Loucy (cell line): ENCODE data around the gene FABP6.

Experiments
- H2AFZ ChIP-seq: fragments of 200-600 bp; sonication (generic); 2 replicates; pipeline ENCODE4 v1.6.0; 2016; ENCODE audit warnings: antibody characterized with exemption, mild to moderate bottlenecking, low read length, moderate library complexity
- H3F3A ChIP-seq: fragments of 200-600 bp; 2 replicates; pipeline ENCODE4 v1.6.0; 2016; ENCODE audit warnings: antibody characterized with exemption, low read depth, mild to moderate bottlenecking
- H3K27me3 ChIP-seq: fragments of 200-600 bp; sonication (generic); 2 replicates; pipeline ENCODE4 v1.6.1; 2014; ENCODE audit warnings: low read length, mild to moderate bottlenecking; ENCODE audit not compliant: insufficient read depth, poor library complexity, severe bottlenecking
- H3K36me3 ChIP-seq: fragments of 200-600 bp; sonication (generic); 2 replicates; pipeline ENCODE4 v1.6.1; 2016; ENCODE audit warnings: low read length; ENCODE audit not compliant: insufficient read depth
- H3K4me1 ChIP-seq: fragments of 200-600 bp; sonication (generic); 2 replicates; pipeline ENCODE4 v1.5.1; 2014; ENCODE audit warnings: low read length, mild to moderate bottlenecking; ENCODE audit not compliant: insufficient read depth, poor library complexity, severe bottlenecking
- H3K4me2 ChIP-seq: fragments of 200-600 bp; sonication (generic); 2 replicates; pipeline ENCODE4 v1.6.0; 2014; ENCODE audit warnings: antibody characterized with exemption, low read length, low read depth, mild to moderate bottlenecking; ENCODE audit not compliant: poor library complexity, severe bottlenecking
- H3K4me3 ChIP-seq: fragments of 200-600 bp; sonication (generic); 2 replicates; pipeline ENCODE4 v1.5.1; 2014; ENCODE audit warnings: low read length, mild to moderate bottlenecking, mixed read lengths; ENCODE audit not compliant: poor library complexity, severe bottlenecking
- H3K79me2 ChIP-seq: fragments of 200-600 bp; sonication (generic); 2 replicates; pipeline ENCODE4 v1.6.1; 2014; ENCODE audit warnings: low read length; ENCODE audit not compliant: insufficient read depth
- H3K9ac ChIP-seq: fragments of 200-600 bp; sonication (generic); 2 replicates; pipeline ENCODE4 v1.6.0; 2014; ENCODE audit warnings: mild to moderate bottlenecking, low read depth, low read length, moderate library complexity; ENCODE audit not compliant: poor library complexity, severe bottlenecking
- H3K9me2 ChIP-seq: fragments of 200-600 bp; sonication (generic); replicated peaks from 2 replicates; pipeline ENCODE4 v1.6.1; 2016; ENCODE audit warnings: low read depth, low read length, mixed read lengths
- H3K9me3 ChIP-seq: fragments of 200-600 bp; sonication (generic); 2 replicates; pipeline ENCODE4 v1.6.1; 2014; ENCODE audit warnings: mild to moderate bottlenecking, antibody characterized with exemption, low read length, low read depth; ENCODE audit not compliant: insufficient read depth
- H4K20me1 ChIP-seq: fragments of 200-600 bp; sonication (generic); 2 replicates; pipeline ENCODE4 v1.6.0; 2014; ENCODE audit warnings: antibody characterized with exemption, low read length, mild to moderate bottlenecking; ENCODE audit not compliant: insufficient read depth, poor library complexity, severe bottlenecking
- EZH2phosphoT487 ChIP-seq: fragments of 200-600 bp; IDR thresholded peaks from 2 replicates; pipeline ENCODE4 v1.6.1; 2018; ENCODE audit warnings: antibody characterized with exemption, mild to moderate bottlenecking, moderate library complexity, borderline replicate concordance
- TF ChIP-seq, protein P1 (sequence below): fragments of 200-600 bp; sonication (generic); conservative IDR thresholded peaks from 2 replicates; pipeline ENCODE4 v1.5.1; 2014; ENCODE audit warnings: mild to moderate bottlenecking, antibody characterized with exemption, low read length

FABP6 gene

DNA sequence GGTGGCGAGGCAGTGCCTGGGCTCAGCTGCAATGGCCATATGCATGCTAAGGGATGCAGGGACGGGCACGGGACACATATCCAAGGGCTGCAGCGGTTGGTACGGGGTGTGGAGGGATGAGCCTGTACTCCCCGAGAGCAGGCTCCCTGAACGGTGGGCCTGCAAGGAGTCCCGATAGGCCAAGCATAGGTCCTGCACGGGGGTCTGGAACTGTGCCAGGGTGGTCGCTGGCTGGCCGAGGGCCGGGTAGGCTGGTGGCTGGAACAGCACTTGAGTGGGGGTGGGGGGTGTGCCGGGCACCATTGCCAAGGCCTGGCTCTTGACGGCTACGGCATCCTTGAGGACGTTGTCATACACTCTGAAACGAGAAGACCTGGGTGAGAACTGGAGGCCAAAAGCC, 24.1 kb downstream of the FABP6 start:
- peaks cover 10% of the 10 kb centered on the region for H3K4me1 ChIP-seq
- no peaks in the 10 kb centered on the region for H3K9me3 ChIP-seq
- no peaks in the 10 kb centered on the region for H3K9me2 ChIP-seq
- H3F3A ChIP-seq: no peaks in the 10 kb centered on the region
- no peaks in the 10 kb centered on the region for H3K27me3 ChIP-seq
- no peak overlapping the region for H3K9ac ChIP-seq
- H3K4me2 ChIP-seq: no peak overlapping the region
- H3K4me3 ChIP-seq: no peak overlapping the region
- H3K36me3 ChIP-seq: peaks cover 44% of the 10 kb centered on the region; the same call in 1 of the 2 replicates
- no peaks in the 10 kb centered on the region for H3K79me2 ChIP-seq
- no peak overlapping the region for H2AFZ ChIP-seq
- TF ChIP-seq EZH2phosphoT487: no peak
- TF ChIP-seq, protein P1, sequence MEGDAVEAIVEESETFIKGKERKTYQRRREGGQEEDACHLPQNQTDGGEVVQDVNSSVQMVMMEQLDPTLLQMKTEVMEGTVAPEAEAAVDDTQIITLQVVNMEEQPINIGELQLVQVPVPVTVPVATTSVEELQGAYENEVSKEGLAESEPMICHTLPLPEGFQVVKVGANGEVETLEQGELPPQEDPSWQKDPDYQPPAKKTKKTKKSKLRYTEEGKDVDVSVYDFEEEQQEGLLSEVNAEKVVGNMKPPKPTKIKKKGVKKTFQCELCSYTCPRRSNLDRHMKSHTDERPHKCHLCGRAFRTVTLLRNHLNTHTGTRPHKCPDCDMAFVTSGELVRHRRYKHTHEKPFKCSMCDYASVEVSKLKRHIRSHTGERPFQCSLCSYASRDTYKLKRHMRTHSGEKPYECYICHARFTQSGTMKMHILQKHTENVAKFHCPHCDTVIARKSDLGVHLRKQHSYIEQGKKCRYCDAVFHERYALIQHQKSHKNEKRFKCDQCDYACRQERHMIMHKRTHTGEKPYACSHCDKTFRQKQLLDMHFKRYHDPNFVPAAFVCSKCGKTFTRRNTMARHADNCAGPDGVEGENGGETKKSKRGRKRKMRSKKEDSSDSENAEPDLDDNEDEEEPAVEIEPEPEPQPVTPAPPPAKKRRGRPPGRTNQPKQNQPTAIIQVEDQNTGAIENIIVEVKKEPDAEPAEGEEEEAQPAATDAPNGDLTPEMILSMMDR: no peak
- H4K20me1 ChIP-seq: no peaks in the 10 kb centered on the region

DNA sequence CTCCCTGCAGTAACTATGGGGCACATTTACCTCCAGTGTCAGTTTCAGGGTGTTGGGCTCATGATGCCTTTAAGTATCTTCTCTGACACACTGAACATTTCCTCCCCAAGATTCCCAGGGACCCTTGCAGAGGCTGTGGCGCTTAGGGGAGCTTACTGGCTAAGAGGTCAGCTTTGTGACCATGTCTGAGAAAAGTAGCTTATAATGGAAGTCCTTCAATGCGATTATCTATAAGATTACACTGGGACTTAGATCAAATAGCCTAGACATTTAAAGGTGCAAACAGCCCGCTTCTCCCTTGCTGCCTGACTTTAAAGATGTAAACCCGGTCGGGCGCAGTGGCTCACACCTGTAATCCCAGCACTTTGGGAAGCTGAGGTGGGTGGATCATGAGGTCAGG, 25.4 kb downstream of the FABP6 start:
- peaks cover 3% of the 10 kb centered on the region; the same call in 1 of the 2 replicates for H3K79me2 ChIP-seq
- H3K9me2 ChIP-seq: no peaks in the 10 kb centered on the region
- no peak overlapping the region for H2AFZ ChIP-seq
- no peaks in the 10 kb centered on the region for H3F3A ChIP-seq
- no peaks in the 10 kb centered on the region for H3K27me3 ChIP-seq
- peaks cover 50% of the 10 kb centered on the region; the same call in 1 of the 2 replicates for H3K36me3 ChIP-seq
- no peaks in the 10 kb centered on the region for H4K20me1 ChIP-seq
- TF ChIP-seq, protein P1: no peak
- no peak for TF ChIP-seq EZH2phosphoT487
- H3K9me3 ChIP-seq: no peaks in the 10 kb centered on the region
- no peak overlapping the region for H3K4me2 ChIP-seq
- H3K9ac ChIP-seq: no peak overlapping the region
- H3K4me3 ChIP-seq: no peak overlapping the region
- peaks cover 16% of the 10 kb centered on the region for H3K4me1 ChIP-seq

DNA sequence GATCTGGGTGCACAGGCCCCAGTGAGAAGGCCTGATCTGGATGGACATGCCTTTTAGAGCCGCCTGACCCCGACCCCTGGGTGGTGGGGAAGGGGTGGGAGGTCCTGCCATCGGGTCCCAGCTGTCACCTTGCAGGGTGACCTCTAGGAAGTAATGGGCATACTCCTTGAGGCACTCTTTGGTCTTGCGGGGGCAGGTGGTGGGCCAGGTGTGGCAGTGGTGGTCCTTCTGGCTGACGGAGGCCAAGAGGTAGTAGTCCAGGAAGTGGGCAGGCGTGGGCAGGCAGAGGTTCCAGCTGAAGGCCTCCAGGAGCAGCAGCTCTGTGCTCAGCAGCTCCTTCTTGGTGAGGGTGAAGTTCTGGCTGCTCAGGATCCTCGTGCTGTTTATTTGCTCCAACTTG, 30.0 kb downstream of the FABP6 start:
- peaks cover 23% of the 10 kb centered on the region; the same call in 1 of the 2 replicates for H3K36me3 ChIP-seq
- no peak overlapping the region for H3K4me2 ChIP-seq
- H3K9me3 ChIP-seq: no peaks in the 10 kb centered on the region
- H3K79me2 ChIP-seq: peaks cover 16% of the 10 kb centered on the region
- H2AFZ ChIP-seq: no peak overlapping the region
- H3F3A ChIP-seq: peaks cover 13% of the 10 kb centered on the region
- H3K9ac ChIP-seq: peak overlapping the region; percentile 96
- TF ChIP-seq, protein P1: no peak
- no peak for TF ChIP-seq EZH2phosphoT487
- H3K4me3 ChIP-seq: no peak overlapping the region
- H3K4me1 ChIP-seq: peaks cover 50% of the 10 kb centered on the region
- H3K9me2 ChIP-seq: no peaks in the 10 kb centered on the region
- H4K20me1 ChIP-seq: no peaks in the 10 kb centered on the region
- no peaks in the 10 kb centered on the region for H3K27me3 ChIP-seq
